Hematopoietic multipotent progenitor cell treated with erythropoietin and hydrocortisone succinate and interleukin-3 and kit ligand, for 6 days (in vitro differentiated cells): ENCODE results near the gene TNFRSF8.
A peak's percentile ranks its signal among the peaks of the same experiment; 100 is the strongest.

Source experiments
- DNase-seq: peaks from one replicate; pipeline ENCODE4 v3.0.0-alpha.2; 2015

The TNFRSF8 gene

DNA sequence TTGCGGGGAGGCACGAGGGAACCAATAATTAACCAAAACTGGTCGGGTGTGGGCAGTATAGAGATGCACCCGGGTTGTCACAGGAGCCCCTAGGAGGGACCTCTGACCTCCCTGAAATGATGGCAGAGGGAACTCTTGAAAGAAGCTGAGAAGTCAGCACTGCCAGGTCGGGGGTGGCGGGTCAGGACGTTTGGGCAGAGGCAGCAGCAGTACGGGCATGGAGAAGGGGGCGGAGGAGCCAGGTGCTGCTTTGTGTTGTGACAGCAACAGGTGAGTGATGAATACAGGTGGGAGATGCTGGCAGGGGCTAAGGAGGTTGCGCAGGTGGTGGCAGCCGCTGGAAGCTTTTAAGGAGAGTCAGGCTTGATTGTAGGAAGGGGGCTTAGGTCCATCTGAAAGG lies 115.4 kb downstream of the TNFRSF8 start:
- DNase-seq, result no peak

DNA sequence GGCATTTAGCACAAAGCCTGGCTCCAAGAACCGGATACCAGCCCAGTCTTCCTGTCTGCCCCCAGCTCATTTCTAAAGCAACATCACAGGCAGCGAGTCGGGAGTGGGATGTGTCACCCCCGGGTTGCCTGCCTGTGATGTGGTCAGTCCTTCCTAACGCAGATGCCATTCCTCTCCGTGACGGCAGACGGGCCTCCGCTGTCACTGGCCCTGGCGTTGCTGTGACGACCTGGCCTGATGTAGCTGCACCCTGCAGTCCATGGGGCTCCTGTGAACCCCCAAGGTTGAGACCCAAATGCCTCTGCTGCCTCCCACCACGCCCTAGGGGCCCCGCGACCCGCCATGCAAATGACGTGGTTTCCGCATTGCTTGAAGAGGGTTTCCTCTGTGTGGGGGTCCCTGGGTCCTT lies 116.0 kb downstream of the TNFRSF8 start:
- DNase-seq, result no peak

DNA sequence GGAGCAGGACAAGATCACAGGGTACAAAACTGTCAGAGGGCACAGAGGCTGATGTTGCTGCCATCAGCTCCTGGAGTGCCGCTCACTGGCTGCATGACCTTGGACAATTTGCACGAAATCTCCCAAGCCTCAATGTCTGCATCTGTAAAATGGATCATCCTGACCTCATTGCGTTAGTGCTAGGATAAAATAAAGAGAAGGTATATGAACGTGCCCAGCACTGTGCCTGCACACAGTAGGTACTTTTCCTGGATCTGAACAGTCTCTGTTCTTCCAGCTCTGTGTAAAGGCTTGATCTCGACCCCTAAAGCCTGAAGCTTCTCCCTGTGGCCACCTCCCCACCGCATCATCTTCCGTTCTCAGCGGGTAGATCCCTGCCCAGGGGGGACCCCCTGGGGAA lies 116.6 kb downstream of the TNFRSF8 start:
- DNase-seq, result no peak

DNA sequence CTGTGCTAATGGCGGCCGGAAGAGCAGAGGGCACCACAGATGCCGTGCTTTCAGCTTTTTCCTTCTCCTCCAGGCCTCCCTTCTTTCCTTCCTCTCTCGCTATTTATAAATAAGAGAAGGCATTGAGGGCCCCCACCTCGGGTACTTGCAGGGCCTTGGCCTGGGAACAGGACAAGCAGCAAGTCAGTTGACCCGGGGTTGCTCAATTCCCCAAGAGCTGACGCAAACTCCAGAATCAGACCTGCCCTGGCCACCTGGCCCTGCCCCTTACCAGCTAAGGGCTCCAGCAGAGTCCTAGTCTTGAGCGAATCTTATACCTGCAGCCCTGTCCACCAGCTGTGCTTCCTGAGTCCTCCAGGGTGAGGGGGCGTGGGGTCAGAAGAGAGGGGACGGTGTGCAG lies 117.2 kb downstream of the TNFRSF8 start:
- peak; percentile 44 for DNase-seq

DNA sequence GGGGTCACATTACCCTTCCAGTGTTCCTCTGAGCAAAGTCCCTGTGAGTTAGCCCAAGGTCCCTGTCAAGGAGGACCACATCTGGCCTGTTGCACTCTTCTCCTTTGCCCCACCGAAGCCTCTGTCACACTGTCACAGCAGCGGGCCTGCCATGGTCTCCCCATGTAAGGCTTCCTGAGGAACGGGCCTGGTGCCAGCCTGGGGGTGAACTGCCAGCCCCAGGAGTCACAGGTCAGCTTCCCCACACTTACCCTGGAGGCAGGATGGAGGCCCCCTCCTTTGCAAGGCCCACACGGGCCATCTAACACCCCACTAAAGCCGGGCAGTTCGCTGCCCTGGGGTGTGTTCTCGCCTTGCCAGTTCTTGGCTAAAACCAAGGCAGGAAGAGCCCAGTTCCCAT lies 117.8 kb downstream of the TNFRSF8 start:
- DNase-seq, result no peak

DNA sequence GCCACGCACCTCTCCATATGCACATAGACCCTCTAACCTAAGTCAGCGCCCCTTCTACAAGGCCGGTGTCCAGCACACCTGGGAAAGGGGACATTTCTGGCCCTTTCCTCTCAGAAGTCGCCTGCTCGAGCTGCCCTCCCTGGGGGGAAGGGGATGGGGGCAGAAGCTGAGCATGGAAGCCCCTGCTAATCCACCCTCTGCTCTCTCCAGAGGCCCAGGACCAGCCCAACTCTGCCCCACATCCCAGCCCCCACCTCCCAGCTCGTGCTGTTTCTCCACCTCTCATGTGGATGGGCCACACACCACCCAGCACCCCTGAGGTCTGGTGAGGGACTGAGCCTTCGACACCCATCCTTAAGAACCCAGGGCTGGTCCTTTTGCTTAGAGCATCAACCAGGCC lies 118.5 kb downstream of the TNFRSF8 start:
- no peak for DNase-seq

DNA sequence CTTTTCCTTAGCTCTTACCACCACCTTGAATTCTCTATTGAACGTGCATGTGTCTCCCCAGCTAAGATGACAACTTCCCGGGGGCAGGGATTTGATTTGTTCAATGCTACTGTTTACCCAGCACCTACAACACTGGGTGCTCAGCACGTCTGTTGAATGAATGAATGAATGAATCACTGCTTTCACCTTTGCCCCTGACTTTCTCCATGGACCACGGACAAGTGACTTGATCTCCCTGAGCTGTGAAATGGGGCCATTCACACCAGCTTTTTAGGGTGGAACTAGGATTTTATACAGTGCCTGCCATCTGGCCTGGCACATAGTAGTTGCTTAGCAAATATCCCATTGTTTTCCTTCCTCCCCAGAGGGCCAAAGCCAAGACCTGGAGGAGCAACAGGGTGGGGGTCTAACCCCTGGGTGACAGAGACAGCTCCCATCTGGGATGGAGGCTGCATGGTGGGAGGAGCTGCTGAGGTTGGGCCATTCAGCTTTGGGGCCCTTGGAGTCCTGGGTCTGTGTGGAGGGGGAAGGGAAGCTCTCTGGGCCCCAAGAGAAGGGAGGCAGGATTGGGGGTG lies 119.4 kb downstream of the TNFRSF8 start:
- no peak for DNase-seq

DNA sequence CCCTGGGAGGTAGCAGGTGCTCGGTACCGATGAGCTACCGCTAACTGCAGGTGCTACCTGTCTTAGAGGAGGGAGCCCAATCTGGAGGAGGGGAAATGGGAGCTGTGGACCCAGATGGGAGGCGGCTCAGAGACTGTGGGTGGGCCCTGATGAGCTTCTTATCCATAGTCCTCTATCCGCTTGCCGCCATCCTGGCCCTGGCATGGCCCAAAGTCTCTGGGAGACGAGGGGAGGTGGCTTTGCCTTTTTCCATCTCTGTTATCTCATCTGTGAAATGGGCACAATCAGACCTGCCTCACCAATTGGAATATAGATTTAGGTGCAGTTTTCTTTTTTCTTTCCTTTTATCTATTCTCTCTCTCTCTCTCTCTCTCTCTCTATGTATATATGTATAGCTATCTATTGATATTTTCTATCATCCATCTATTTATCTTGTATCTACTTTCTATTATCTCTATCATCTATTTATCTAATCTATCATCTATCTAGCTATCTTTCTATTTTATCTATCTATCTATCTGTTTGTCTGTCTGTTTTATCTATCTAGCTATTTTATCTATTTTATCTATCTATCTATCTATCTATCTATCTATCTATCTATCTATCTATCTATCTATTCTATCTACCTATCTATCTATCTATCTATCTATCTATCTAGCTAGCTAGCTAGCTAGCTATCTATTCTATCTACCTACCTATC lies 120.1 kb downstream of the TNFRSF8 start:
- no peak for DNase-seq

DNA sequence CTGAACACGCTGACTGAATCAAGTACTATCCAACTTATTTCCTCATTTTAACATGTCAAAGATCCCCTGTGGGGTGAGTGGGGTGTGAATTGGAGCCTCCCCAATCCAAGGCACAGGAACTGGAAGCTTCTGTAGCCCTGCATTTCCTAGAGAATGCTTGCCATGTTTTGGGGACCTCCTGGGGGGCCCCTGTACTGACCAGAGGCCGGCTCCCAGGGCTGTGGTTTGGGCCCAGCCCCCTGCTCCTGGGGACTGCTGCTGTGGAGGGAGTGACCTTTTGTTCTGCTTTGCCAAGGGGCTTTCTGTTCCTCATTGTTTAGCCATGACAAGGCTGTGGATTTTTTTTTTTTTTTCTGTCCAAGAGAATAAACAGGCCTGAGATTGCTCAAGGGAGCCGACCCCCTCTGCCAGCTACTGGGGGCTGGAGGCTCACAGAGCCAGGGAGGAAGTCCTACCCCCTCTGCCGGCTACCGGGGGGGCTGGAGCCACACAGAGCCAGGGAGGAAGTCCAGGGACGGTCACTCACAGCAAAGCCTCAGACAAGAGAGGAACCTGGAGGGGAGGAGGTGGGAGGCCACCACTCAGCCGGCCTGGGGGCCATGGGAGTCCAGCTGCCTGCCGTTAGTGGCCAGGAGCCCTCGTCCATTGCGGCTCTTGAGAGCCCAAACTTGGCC lies 121.0 kb downstream of the TNFRSF8 start:
- peak; percentile 40 for DNase-seq

DNA sequence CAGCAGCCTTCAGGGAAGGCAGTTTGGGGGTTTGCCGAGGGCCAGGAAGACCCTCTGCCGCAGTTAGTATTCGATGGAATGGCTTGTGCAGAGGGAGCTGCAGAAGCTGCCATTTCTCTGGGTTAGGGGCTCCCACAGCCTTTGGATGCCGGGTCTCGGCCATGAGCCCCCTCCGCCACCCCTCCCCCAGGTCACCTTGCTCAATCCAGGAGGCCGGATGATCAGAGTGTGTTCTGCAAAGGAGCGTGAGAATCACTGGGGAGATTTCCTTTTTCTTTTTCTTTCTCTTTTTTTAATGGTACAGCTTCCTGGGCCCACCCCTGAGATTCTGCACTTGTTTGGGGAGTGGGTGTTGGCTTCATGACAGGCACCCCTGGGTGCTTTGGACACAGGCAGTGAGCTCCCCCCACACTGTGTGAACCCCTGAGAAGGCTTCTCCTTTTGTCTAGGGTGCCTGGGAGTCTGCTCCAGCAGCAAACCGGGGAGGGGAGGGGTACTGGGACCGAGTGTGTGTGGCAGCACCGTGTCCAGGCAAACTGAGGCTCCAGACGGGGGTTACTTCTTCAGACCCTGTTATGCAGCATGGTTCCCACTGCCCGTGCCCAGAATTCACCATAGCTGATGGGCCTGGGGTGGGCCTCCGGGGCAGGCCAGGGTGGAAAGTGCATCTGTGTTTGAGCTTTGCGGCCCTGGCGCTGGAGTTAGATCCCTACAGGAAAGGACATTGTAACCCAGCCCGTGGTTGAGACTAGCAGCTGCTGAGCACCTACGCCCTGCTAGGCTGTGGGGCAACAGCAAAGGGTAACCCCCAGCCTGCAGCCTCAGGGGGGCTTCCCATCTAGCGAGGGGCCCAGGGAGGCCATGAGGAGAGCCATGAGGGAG lies 122.2 kb downstream of the TNFRSF8 start:
- no peak for DNase-seq

DNA sequence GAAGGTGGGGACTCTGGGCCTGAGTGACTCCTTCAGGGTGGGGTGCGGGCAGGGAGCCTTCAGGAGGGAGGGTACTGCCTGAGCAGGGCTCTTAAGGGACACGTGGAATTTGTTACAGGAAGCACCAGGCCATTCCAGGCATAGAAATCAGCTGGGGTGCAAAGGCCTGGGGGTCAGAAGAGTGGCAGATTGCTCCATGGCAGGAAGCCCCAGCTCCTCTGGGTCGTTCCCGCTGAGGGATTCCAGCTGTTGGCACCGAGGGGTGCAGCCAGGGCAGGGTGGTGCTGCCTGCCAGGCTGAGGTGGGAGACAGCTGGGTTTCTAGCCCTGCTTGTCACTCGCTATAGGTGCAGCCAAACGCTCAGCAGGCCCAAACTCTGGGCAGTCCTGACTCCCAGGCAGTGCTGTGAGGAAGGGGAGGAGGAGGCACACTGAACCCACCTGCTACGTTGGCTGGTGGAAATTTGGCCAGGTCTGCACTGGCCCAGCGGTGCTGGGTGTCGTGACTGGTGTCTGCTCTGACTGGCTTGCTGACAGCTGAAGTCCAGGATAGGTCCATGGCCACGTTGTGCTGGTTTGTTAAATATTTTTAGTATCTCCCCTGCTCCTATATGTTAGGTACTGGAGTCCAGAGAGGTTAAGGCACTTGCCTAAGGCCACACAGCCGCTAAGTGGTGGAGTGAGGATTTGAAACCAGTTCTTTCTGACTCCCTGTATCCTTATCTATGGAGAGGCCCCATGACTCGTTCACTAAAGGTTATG lies 123.0 kb downstream of the TNFRSF8 start:
- DNase-seq, result no peak

DNA sequence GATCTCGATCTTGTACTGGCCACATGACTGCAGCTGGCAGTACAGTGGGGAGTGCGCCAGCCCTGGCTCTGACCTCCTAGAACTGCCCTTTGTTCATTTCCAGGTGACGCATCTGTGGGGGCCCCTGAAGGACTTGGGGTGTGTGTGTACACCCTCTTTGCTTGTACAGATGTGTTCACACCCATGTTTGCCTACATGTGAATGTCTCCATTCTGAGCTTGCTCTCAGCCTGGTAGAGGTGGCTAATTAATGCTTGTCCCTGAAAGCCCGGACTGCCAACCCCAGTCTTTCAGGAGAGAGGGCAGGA lies 123.5 kb downstream of the TNFRSF8 start:
- no peak for DNase-seq

DNA sequence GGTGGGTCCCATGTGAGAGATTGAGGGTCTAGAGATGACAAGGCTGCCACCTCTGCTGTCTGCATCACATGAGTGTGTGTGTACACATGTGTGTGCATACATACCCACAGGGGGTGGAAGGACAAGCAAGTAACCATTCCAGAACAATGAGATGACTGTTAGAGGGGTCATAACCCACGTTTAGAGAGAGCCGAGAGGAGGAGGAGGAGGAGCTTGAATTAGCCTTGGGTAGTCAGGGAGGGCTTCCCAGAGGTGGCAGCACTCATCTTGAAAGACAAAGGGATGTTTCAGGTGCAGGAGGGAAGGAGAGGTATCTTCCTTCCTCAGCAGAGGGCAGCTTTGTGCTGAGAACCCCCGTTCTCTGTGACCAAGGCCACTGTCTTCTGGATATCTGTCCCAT lies 125.0 kb downstream of the TNFRSF8 start:
- DNase-seq, result no peak

DNA sequence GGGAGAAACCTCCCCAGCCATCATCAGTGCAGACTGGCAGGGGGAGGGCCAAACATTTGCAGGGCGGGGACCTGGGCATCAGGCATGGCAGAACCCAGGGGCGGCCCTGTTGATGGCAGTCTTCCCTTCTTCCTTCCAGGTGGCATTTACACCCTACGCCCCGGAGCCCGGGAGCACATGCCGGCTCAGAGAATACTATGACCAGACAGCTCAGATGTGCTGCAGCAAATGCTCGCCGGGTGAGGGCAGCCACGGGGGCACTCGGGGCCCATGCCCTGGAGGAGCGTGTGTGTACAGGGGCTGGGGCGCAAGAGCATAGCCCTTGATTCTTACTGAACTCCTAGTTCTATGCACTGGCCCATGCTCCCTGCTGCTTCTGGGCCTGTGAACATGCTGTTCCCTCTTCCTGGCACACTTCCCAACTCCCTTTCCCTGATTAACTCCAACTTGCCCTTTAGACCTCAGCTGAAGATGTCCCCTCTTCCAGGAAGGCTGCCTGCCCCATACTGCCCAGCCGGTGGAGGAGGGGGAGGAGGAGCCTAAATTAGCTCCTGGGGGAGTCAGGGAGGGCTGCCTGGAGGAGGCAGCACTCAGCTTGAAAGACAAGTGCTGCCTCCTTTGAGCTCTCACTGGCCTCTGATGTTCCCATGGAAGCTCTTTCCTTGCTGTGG lies 125.7 kb downstream of the TNFRSF8 start:
- DNase-seq, result no peak

DNA sequence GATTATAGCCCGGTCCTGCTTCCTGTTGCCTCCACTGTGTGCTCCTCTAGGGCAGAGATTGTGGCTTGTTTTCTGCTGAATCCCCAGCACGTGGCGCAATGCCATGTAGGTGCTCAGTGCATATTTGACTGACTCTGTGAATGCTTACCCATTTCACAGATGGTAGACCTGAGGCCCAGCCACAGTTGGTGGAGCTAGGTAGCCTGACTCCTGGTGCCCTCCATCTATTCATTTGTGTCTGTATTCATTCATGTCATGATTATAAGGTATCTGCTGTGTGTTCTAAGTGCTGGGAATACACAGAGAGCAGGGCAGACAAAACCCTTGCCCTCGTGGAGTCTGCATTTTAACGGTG lies 126.2 kb downstream of the TNFRSF8 start:
- no peak for DNase-seq

DNA sequence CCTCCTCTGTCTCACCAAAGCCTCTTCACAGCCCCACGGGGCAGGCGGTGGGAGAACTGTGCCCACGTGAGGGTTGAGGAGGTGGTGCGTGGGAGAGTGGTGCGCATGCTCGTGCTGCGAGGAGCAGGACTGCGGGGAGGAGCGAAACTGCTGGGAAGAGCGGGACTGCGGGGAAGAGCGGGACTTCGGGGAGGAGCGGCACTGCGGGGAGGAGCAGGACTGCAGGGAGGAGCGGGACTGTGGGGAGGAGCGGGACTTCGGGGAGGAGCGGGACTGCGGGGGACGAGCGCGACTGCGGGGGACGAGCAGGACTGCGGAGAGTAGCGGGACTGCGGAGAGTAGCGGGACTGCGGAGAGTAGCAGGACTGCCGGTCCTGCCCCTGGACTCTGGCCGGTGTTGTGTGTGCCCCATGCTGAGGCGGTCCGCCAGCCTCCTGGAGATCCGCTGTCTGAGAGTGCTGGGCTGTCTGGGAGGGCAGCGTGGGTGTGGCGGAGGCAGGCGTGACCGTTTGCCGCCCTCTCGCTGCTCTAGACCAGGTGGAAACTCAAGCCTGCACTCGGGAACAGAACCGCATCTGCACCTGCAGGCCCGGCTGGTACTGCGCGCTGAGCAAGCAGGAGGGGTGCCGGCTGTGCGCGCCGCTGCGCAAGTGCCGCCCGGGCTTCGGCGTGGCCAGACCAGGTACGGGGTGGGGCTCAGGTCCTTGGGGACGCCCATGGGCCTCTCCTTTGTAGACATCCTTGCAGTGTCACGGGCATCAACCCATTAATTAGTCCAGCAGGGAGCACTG lies 128.3 kb downstream of the TNFRSF8 start:
- no peak for DNase-seq
